T-helper 2 cell treated with Interferon-gamma antibody and Interleukin-4, amounts not matched to agents 5 μg/mL and 100 μg/mL, for 36 hours (primary cell): ENCODE measurements around the gene TOX4.

ENCODE experiments used
- DNase-seq: peaks from one replicate; pipeline ENCODE4 v3.0.0; 2021; ENCODE audit warnings: low spot score
- H3K27ac Mint-ChIP-seq: one replicate; pipeline ENCODE4 v1.8.0; 2021; ENCODE audit warnings: mild to moderate bottlenecking, mixed read lengths
- H3K27me3 Mint-ChIP-seq: one replicate; pipeline ENCODE4 v1.8.0; 2021; ENCODE audit warnings: low read depth, mixed read lengths
- H3K36me3 Mint-ChIP-seq: one replicate; pipeline ENCODE4 v1.8.0; 2021; ENCODE audit warnings: low read depth, mixed read lengths
- H3K4me1 Mint-ChIP-seq: one replicate; pipeline ENCODE4 v1.8.0; 2021; ENCODE audit warnings: low read depth, mixed read lengths
- H3K4me3 Mint-ChIP-seq: one replicate; pipeline ENCODE4 v1.8.0; 2022; ENCODE audit warnings: mild to moderate bottlenecking, moderate library complexity, mixed read lengths
- H3K9me3 Mint-ChIP-seq: one replicate; pipeline ENCODE4 v1.8.0; 2021; ENCODE audit warnings: mixed read lengths

TOX4 gene

DNA sequence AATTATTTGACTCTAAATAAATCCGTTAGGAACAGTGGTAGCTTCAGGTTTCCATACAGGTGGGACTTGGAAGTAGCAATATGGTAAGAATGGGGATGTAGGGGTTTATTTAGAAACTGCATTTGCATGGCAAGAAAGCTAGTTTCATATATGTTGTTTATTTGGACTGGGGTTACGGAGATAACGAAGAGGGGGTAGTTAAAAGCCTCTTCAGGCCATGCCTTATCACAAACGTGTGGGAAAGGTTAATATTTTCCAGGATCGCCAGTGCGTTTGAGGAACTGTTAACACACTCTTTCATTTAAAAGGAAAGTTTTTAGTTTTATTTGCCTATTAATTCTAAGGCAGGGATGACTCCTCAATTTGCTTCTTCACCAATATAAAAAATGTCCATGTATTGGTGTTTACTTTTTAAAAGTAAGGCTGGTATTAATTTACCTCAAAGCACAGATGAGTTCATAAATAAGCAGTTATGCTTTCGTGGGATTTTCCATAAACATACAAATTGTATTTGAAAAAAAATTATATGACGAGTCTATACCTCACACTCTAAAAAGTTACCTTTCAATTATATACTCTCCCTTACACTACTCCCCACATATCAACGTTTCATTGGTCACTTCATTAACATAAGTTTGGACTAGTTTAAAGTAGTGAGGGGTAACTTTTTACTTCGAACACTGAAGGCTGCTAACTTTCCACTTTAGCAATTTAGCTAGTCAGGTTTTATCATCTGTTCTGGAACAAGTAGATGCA, 1.1 kb upstream of the TOX4 start:
- Mint-ChIP-seq H3K27me3 (no peaks in the 10 kb centered on the region), H3K9me3 (no peaks in the 10 kb centered on the region), H3K27ac (peak overlapping the region; percentile 100), H3K36me3 (peaks cover 22% of the 10 kb centered on the region), H3K4me1 (peaks cover 21% of the 10 kb centered on the region), H3K4me3 (peak overlapping the region; percentile 100)
- DNase-seq: no peak

DNA sequence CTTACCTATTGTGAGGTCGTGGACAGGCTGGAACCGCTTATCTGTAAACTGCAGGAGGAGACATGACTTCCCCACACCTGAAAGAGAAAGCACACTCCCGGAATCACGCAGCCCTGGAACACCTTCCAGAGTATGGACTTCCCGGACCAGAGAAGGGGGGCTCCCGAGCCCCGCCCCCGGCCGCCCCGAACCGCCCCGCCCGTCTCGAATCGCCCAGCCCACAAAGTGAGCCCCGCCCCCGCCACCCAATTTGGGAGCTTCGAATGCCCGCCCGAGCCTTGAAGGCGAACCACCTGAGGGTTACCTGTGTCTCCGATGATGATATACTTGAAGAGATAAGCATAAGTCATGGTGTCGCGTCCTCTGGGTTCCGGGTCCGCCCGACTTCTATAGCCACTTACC, 471 bp upstream of the TOX4 start:
- no peaks in the 10 kb centered on the region for H3K27me3 Mint-ChIP-seq
- peak overlapping the region; percentile 100 for H3K4me3 Mint-ChIP-seq
- peaks cover 24% of the 10 kb centered on the region for H3K36me3 Mint-ChIP-seq
- no peak for DNase-seq
- H3K27ac Mint-ChIP-seq: peak overlapping the region; percentile 100
- H3K4me1 Mint-ChIP-seq: peaks cover 21% of the 10 kb centered on the region
- no peaks in the 10 kb centered on the region for H3K9me3 Mint-ChIP-seq

DNA sequence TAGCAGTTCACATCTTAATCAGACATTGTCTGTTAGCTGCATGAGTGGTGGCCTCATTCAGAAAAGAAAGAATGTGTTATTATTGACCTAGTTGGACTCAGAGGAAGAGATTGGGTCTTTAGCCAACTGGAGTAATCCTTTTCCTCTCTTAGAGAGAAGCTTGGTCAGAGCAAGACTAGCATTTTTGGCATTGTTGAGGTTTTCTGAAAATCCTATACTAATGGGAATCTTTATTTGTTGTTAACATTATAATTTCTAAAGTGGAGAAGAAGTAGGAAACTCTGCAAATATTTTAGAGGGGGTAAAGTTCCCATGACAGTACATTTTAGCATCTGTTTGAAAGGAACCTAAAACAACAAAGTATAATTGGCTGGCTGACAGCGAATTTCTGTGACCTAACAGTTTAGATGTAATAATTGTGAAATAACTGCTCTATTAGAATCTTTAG, 9.7 kb downstream of the TOX4 start:
- no peak for DNase-seq
- Mint-ChIP-seq H3K9me3 (no peaks in the 10 kb centered on the region), H3K4me3 (no peak overlapping the region), H3K27ac (no peak overlapping the region), H3K27me3 (no peaks in the 10 kb centered on the region), H3K4me1 (peaks cover 3% of the 10 kb centered on the region), H3K36me3 (peaks cover 24% of the 10 kb centered on the region)

DNA sequence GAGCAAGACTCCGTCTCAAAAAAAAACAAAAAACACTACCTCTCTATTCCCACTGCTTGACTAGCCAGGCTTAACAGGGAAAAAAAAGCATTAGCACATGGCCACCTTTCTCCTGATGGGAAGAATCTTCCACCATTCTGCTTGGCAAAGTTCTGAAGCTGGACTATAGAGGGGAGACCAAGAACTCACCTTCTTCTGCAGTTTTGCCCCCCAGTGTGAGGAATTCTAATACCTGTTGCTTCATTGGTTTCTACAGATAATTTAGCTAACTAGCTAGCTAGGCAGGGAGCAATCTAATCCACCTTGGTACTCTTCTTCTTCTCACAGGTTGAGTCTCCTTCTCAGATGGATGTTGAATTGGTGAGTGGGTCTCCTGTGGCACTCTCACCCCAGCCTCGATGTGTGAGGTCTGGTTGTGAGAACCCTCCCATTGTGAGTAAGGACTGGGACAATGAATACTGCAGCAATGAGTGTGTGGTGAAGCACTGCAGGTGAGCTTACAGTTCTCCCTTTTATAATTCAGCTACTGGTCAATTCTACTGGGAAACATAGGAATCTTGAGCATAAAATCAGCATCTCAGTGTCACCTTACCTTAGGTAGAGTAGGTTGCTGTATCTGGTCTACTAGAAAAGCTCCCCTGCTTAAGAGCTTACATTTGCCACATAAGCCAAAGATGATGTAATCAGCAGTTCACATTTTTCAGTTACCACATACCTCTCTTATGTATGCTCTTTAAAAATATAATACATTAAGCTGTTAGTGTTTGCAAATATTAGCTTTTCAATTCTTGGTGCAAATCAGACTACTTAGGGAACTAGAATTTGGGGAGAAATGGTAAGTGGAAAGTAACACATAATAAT, 18.1 kb downstream of the TOX4 start:
- Mint-ChIP-seq H3K9me3 (no peaks in the 10 kb centered on the region), H3K27ac (no peak overlapping the region), H3K36me3 (peaks cover 62% of the 10 kb centered on the region), H3K4me1 (peaks cover 15% of the 10 kb centered on the region), H3K27me3 (no peaks in the 10 kb centered on the region), H3K4me3 (no peak overlapping the region)
- no peak for DNase-seq

DNA sequence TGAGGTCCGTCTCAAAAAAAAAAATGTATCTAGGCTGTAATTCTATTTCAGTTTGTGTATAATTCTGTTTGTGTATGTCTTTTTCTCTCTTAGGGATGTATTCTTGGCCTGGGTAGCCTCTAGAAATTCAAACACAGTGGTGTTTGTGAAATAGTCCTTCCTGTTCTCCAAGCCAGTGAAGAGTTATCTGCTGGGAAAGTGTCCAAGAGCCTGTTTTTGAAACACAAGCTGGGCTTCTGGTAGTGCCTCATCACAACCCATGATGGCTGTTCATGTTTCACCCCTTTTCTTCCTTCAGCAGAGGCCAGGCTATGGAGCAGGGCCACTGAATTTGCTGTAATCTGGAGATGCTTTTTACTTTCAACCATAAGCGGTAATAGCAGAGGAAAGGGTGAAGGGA, 19.5 kb downstream of the TOX4 start:
- DNase-seq: no peak
- H3K4me1 Mint-ChIP-seq: peaks cover 15% of the 10 kb centered on the region
- H3K4me3 Mint-ChIP-seq: no peak overlapping the region
- H3K27ac Mint-ChIP-seq: no peak overlapping the region
- no peaks in the 10 kb centered on the region for H3K9me3 Mint-ChIP-seq
- H3K36me3 Mint-ChIP-seq: peaks cover 64% of the 10 kb centered on the region
- H3K27me3 Mint-ChIP-seq: no peaks in the 10 kb centered on the region

DNA sequence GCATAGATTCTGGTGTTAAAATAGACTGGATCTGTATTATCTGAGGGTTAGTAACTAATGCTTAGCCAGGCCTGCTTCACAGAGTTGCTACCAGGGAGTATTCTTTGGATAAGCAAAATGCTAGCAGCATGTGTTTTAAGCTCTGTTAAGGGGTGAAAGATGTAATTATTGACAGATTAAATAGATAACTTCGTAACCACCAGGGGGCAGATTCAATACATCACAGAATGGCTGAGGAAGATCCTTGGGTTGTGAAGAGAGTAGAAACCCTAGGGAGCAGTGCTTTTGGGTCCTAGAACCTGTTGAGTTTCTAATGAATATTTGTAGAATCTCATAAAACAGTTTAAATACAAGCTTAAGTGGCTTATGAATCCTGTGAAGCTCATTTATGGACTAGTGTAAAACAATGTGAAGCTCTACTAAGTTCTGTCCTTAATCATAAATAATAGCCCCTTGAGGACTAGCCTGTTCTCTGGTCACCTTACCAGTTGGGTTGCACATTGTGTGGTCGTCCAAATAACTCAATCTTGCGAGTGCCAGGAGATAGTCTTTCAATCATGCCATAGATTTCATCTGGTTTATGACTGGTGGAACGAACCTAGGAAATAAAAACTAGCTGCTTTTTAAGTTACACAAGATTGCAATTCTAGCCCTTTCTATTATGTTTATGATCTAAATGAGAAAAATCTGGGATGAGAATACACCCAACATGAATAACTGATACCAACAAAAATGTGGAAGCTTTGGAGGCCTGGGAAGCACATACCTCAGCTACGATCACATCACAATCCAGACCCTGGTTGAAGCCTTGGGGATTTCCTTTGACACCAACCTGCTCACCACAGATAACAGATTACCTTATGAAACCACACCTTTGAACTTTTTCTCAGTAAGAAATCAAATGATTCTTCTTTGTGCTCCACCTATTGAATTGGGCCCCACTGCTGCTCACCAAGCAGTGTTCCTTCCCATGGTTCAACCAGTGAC, 21.8 kb downstream of the TOX4 start:
- H3K27me3 Mint-ChIP-seq: no peaks in the 10 kb centered on the region
- no peak overlapping the region for H3K4me3 Mint-ChIP-seq
- no peak for DNase-seq
- H3K9me3 Mint-ChIP-seq: no peaks in the 10 kb centered on the region
- H3K36me3 Mint-ChIP-seq: peaks cover 67% of the 10 kb centered on the region
- peaks cover 15% of the 10 kb centered on the region for H3K4me1 Mint-ChIP-seq
- H3K27ac Mint-ChIP-seq: peak overlapping the region; percentile 13

DNA sequence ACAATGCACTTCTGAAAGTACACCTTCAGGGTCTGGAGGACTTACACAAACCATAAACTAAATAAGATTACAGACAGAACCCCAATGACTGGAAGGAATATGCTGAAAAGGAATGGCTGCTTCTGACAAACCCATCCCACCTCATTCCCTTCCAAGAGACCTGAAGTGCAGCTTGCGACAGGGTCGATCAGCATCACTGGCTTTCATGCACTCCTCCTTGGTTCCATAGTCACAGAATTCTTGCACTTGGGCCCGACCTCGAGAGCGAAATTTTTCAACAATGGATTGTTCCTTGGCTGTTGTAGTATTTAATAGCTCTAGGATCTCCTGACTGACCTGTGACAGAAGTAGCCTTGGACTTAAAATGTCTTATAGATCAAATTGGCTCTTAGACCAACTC, 24.6 kb downstream of the TOX4 start:
- peaks cover 58% of the 10 kb centered on the region for H3K36me3 Mint-ChIP-seq
- no peak overlapping the region for H3K4me3 Mint-ChIP-seq
- H3K9me3 Mint-ChIP-seq: no peaks in the 10 kb centered on the region
- H3K27ac Mint-ChIP-seq: no peak overlapping the region
- DNase-seq: no peak
- H3K27me3 Mint-ChIP-seq: no peaks in the 10 kb centered on the region
- H3K4me1 Mint-ChIP-seq: peaks cover 23% of the 10 kb centered on the region

DNA sequence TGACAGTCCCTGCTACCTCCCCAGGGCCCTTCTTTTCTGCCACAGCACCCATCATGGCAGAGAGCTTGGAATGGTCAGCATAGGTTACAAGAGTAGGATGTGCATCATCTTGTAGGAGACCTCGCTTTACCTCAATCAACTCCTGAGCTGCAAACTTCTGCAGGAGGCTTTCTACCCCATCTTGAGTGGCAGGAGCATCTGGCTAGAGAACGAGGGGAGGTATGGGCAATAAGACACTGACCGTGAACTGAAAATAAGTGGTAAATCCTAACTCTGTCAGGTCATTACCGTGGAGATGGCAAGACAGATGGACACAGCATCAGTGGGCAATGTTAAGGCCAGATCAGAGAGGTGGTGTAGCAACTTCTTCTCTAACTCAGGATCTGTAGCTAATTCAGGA, 26.4 kb downstream of the TOX4 start:
- peaks cover 27% of the 10 kb centered on the region for H3K4me1 Mint-ChIP-seq
- H3K9me3 Mint-ChIP-seq: no peaks in the 10 kb centered on the region
- peaks cover 63% of the 10 kb centered on the region for H3K36me3 Mint-ChIP-seq
- DNase-seq: no peak
- no peak overlapping the region for H3K27ac Mint-ChIP-seq
- H3K27me3 Mint-ChIP-seq: no peaks in the 10 kb centered on the region
- H3K4me3 Mint-ChIP-seq: no peak overlapping the region

DNA sequence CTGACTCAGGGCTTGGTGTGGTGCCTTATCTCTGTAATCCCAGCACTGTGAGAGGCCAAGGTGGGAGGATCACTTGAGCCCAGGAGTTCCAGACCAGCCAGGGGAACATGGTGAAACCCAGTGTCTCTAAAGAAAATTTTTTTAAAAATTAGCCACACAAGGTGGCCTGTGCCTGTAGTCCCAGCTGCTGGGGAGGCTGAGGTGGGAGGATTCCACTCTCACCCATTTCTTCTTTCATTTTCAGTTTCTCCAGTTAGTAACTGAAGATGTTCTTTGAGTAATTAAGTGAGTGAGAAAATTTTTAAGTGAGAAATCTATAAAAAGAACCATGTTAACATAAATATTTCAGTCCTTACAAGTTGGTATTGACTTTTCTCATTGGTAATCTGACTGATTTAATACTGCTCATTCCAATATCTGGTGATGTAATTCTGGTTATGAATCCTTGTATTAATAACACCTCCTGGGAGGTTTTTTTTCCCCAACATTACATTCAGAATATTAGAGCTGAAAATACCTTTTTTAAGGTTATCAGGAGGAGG, 28.1 kb downstream of the TOX4 start:
- DNase-seq: peak; percentile 28
- Mint-ChIP-seq H3K4me3 (peak overlapping the region; percentile 57), H3K27ac (peak overlapping the region; percentile 59), H3K27me3 (no peaks in the 10 kb centered on the region), H3K36me3 (peaks cover 54% of the 10 kb centered on the region), H3K4me1 (peaks cover 20% of the 10 kb centered on the region), H3K9me3 (no peaks in the 10 kb centered on the region)

DNA sequence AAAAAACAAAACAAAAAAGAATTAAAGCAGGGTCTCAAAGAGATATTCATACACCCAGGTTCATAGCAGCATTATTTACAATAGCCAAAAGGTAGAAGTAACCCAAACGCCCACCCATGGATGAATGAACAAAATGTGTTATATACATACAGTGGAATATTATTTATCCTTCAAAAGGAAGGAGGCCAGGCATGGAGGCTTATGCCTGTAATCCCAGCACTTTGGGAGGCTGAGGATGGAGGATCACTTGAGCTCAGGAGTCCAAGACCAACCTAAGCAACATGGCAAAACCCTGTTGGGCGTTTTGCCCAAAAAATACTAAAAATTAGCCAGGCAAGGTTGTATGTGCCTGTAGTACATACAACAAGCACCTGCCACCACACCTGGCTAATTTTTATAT, 29.6 kb downstream of the TOX4 start:
- peaks cover 53% of the 10 kb centered on the region for H3K36me3 Mint-ChIP-seq

DNA sequence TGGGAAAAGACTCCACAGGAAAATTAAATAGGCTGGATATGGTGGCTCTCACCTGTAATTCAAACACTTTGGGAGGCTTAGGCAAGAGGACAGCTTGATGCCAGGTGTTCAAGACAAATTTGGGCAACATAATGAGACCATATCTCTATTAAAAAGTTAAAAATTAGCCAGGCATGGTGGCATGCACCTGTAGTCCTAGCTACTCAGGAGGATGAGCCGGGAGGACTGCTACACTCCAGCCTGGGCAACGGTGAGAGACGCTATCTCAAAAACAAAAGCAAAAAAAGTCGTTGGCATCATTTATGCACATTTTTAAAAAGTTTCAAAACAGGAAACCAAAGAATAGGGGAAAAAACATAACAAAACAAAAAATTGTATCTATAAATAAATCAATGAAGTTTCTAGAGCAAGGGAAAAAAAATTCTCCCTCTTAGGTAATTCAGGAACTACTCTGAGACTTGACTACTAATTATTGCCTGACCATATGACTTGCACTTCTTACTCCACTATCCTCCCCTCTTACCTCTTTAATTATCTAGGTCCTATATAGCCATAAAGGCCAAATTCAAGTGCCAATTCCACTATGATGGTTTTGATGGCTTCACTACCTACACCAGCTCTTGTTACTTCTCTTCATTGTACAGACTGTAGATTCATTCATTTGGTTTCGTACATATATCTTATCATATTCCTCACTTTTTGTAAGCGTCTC, 32.6 kb downstream of the TOX4 start:
- no peak for DNase-seq
- peak overlapping the region; percentile 98 for H3K27ac Mint-ChIP-seq
- peaks cover 28% of the 10 kb centered on the region for H3K4me1 Mint-ChIP-seq
- peaks cover 5% of the 10 kb centered on the region for H3K9me3 Mint-ChIP-seq
- peaks cover 38% of the 10 kb centered on the region for H3K36me3 Mint-ChIP-seq
- peaks cover 3% of the 10 kb centered on the region for H3K27me3 Mint-ChIP-seq
- peak overlapping the region; percentile 99 for H3K4me3 Mint-ChIP-seq

More for the DNA sequence above, 29.6 kb downstream of the TOX4 start:
- H3K27me3 Mint-ChIP-seq: no peaks in the 10 kb centered on the region
- H3K4me3 Mint-ChIP-seq: no peak overlapping the region
- H3K4me1 Mint-ChIP-seq: peaks cover 24% of the 10 kb centered on the region
- DNase-seq: no peak
- no peak overlapping the region for H3K27ac Mint-ChIP-seq
- no peaks in the 10 kb centered on the region for H3K9me3 Mint-ChIP-seq

DNA sequence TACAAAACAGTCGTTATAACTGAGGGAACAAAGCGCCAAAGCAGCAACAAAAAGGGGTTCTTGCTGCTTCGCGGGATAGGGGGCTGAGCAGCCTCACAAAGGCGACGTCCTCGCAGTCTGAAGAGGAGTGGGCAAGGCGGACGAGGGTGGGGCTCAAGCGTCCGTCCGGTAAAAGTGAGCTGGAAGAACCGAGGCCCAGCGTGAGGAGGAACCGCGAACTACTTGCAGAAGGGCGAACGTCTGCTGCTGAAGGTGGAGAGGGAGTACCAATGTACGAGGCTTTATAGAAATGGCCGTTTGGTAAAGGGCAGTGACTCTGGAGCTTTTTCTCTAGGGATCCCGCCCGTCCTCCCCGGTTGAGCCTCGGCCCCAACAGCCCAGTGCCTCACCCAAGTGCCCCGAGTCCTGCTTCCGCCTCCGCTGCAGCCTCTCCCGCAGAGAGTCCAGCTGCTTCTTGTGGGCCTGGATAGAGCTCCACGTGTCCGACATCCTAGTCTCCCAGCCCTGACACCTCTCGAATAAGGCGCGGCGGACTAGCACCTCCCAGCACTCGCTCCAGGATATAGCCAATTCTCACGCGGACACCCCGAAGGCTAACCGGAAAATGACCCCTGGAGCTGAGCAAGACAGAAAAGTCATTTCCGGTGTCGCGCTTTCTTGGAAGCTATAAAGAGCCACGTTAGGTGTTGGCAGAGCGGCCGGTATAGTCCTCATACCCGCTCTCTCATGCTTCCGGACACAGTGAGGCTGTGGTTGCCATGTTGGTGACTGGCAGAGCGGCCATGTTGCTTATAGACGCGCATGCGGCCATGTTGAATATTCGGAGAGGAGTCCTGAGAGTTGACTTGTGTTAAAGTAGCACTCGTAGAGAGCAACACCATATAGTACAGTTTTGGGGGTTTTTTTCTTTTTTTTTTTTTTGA, 34.0 kb downstream of the TOX4 start, which contains the start of gene METTL3:
METTL3 (minus strand) TSS at position 606 of the 923 bp plus-strand sequence; CDS start at position 489, 117 bp downstream.
- peak; percentile 93 for DNase-seq
- Mint-ChIP-seq H3K36me3 (peaks cover 32% of the 10 kb centered on the region), H3K9me3 (peaks cover 5% of the 10 kb centered on the region), H3K4me1 (peaks cover 20% of the 10 kb centered on the region), H3K27ac (peak within 1 kb of the TSS; percentile 98), H3K27me3 (peaks cover 3% of the 10 kb centered on the region), H3K4me3 (peak within 1 kb of the TSS; percentile 99)
